SK-N-SH (cell line): Measurements from ENCODE around the gene TFAP2A. TPM values are rescaled to one million over a fixed set of nuclear protein-coding genes. Genes with fewer than 3 reads are reported as not detected.

Source experiments
- CTCF ChIA-PET: fragments of 300-600, 350-600 bp; formaldehyde crosslinking; extraction: SDS; loops from one replicate; lab custom pipeline; 2021; lab: Yijun Ruan, JAX
- POLR2A ChIA-PET: fragments of 350-600 bp; sonication (Branson Sonifier 250); formaldehyde crosslinking; extraction: SDS; loops from one replicate; lab custom pipeline; 2020; ENCODE audit warnings: antibody characterized with exemption, inconsistent platforms; lab: Yijun Ruan, JAX
- DNase-seq: peaks from one replicate; pipeline ENCODE4 v3.0.0; 2012
- H2AFZ ChIP-seq: fragments of 200-600 bp; sonication (generic); 2 replicates; pipeline ENCODE4 v1.8.1; 2016; ENCODE audit warnings: antibody characterized with exemption, mild to moderate bottlenecking, low read depth
- H3F3A ChIP-seq: fragments of 200-600 bp; sonication (generic); replicated peaks from 2 replicates; pipeline ENCODE3; 2016; ENCODE audit warnings: antibody characterized with exemption, mild to moderate bottlenecking; ENCODE audit not compliant: insufficient read depth
- H3K27ac ChIP-seq, 2 experiments: fragments of 200-500 bp in 1 of 2; fragments of 200-600 bp in 1 of 2; sonication (Bioruptor generic) in 1 of 2; sonication (generic), shearing (Covaris generic) in 1 of 2; 2 replicates each; pipeline versions ENCODE4 v1.5.1 to v1.6.1; 2014 to 2016; ENCODE audit warnings: low read depth in 2 of 2, inconsistent platforms in 1 of 2, low read length in 1 of 2, mild to moderate bottlenecking in 1 of 2, mixed read lengths in 1 of 2
- H3K27me3 ChIP-seq: fragments of 200-600 bp; sonication (generic), shearing (Covaris generic); 2 replicates; pipeline ENCODE4 v1.6.1; 2016; ENCODE audit warnings: mixed run types; ENCODE audit not compliant: insufficient read depth
- H3K36me3 ChIP-seq, 2 experiments: fragments of 200-500 bp in 1 of 2; fragments of 200-600 bp in 1 of 2; sonication (Bioruptor generic) in 1 of 2; sonication (generic) in 1 of 2; replicated peaks in 1 of 2; 2 replicates each; pipeline versions ENCODE3 to v1.5.1; 2014 to 2016; ENCODE audit warnings: low read length in 1 of 2, mild to moderate bottlenecking in 1 of 2; ENCODE audit not compliant: insufficient read depth in 2 of 2, control insufficient read depth in 1 of 2
- H3K4me1 ChIP-seq, 2 experiments: fragments of 200-500 bp in 1 of 2; fragments of 200-600 bp in 1 of 2; sonication (Bioruptor generic) in 1 of 2; sonication (generic), shearing (Covaris generic) in 1 of 2; 2 replicates each; pipeline versions ENCODE4 v1.5.1 to v1.6.1; 2014 to 2016; ENCODE audit warnings: low read depth in 1 of 2, low read length in 1 of 2, mixed run types in 1 of 2; ENCODE audit not compliant: insufficient read depth in 2 of 2, control insufficient read depth in 1 of 2
- H3K4me2 ChIP-seq: fragments of 200-600 bp; sonication (generic), shearing (Covaris generic); 2 replicates; pipeline ENCODE4 v1.6.1; 2017; ENCODE audit warnings: mixed run types
- H3K4me3 ChIP-seq, 2 experiments: fragments of 200-500 bp in 1 of 2; fragments of 200-600 bp in 1 of 2; sonication (Bioruptor generic) in 1 of 2; sonication (generic), shearing (Covaris generic) in 1 of 2; 2 replicates each; pipeline versions ENCODE4 v1.5.1 to v1.8.1; 2014 to 2016; ENCODE audit warnings: low read depth in 2 of 2, inconsistent platforms in 1 of 2, low read length in 1 of 2, mild to moderate bottlenecking in 1 of 2, mixed read lengths in 1 of 2, moderate library complexity in 1 of 2
- H3K79me2 ChIP-seq: fragments of 200-600 bp; sonication (generic); 2 replicates; pipeline ENCODE4 v1.8.1; 2017; ENCODE audit warnings: mild to moderate bottlenecking; ENCODE audit not compliant: insufficient read depth
- H3K9ac ChIP-seq: fragments of 200-600 bp; sonication (generic); 2 replicates; pipeline ENCODE4 v1.6.1; 2017; ENCODE audit warnings: mixed run types
- H3K9me2 ChIP-seq: fragments of 200-600 bp; sonication (generic); 2 replicates; pipeline ENCODE4 v1.6.1; 2017; ENCODE audit warnings: mixed run types
- H3K9me3 ChIP-seq: fragments of 200-600 bp; sonication (generic); 2 replicates; pipeline ENCODE4 v1.6.1; 2017; ENCODE audit warnings: mixed run types, mild to moderate bottlenecking, moderate library complexity
- H4K20me1 ChIP-seq: fragments of 200-600 bp; sonication (generic); 2 replicates; pipeline ENCODE4 v1.6.1; 2017; ENCODE audit warnings: mild to moderate bottlenecking, mixed run types; ENCODE audit not compliant: insufficient read depth
- ELF1 ChIP-seq: IDR thresholded peaks from 2 replicates; pipeline ENCODE4 v1.4.0; 2012
- EP300 ChIP-seq, 2 experiments: IDR thresholded peaks; 2 replicates each; pipeline versions ENCODE4 v1.4.0 to v1.6.1; 2012; ENCODE audit warnings: borderline replicate concordance in 1 of 2, low read depth in 1 of 2, low read length in 1 of 2
- FOXJ3 ChIP-seq: sonication (generic); formaldehyde crosslinking; IDR thresholded peaks from 2 replicates; pipeline ENCODE4 v1.5.1; 2020; ENCODE audit warnings: mild to moderate bottlenecking, missing genetic modification reagents
- GATA2 ChIP-seq: sonication (generic); formaldehyde crosslinking; IDR thresholded peaks from 2 replicates; pipeline ENCODE4 v1.5.0; 2020; ENCODE audit warnings: mild to moderate bottlenecking, missing genetic modification reagents
- JUND ChIP-seq: IDR thresholded peaks from 2 replicates; pipeline ENCODE4 v1.4.0; 2012
- NRF1 ChIP-seq: IDR thresholded peaks from 2 replicates; pipeline ENCODE4 v1.6.1; 2012; ENCODE audit warnings: low read depth, mild to moderate bottlenecking, low read length
- RCOR1 ChIP-seq: fragments of 150-350 bp; IDR thresholded peaks from 2 replicates; pipeline ENCODE4 v1.6.1; 2017; ENCODE audit warnings: antibody characterized with exemption, low read length
- RFX5 ChIP-seq: IDR thresholded peaks from 2 replicates; pipeline ENCODE4 v1.6.1; 2012; ENCODE audit warnings: mild to moderate bottlenecking, improper control_type of control experiment, low read length
- RXRA ChIP-seq: IDR thresholded peaks from 2 replicates; pipeline ENCODE4 v1.4.0; 2012; ENCODE audit warnings: low read depth, mild to moderate bottlenecking, borderline replicate concordance
- SIN3A ChIP-seq: IDR thresholded peaks from 2 replicates; pipeline ENCODE4 v1.6.1; 2012; ENCODE audit warnings: low read depth, mild to moderate bottlenecking, low read length, moderate library complexity, borderline replicate concordance
- TAF1 ChIP-seq: IDR thresholded peaks from 2 replicates; pipeline ENCODE4 v1.6.1; 2012; ENCODE audit warnings: low read depth, mild to moderate bottlenecking, low read length, moderate library complexity, borderline replicate concordance
- TCF12 ChIP-seq: IDR thresholded peaks from 2 replicates; pipeline ENCODE4 v1.4.0; 2012
- TEAD4 ChIP-seq: IDR thresholded peaks from 2 replicates; pipeline ENCODE4 v1.4.0; 2012; ENCODE audit warnings: mild to moderate bottlenecking, borderline replicate concordance; ENCODE audit not compliant: insufficient read depth
- YY1 ChIP-seq: IDR thresholded peaks from 2 replicates; pipeline ENCODE4 v1.4.0; 2012; ENCODE audit warnings: low read depth, mild to moderate bottlenecking
- WGBS: methylation state at CpG from one replicate; pipeline ENCODE4 v1.1.6; 2017; ENCODE audit warnings: low lambda C conversion rate; 5-methylcytosine and 5-hydroxymethylcytosine counted together
- polyA plus RNA-seq, 3 experiments: library from polyadenylated mRNA; depleted of rRNA; stranded (reverse); fragments of >200 nt; gene quantifications; 2 replicates each; pipeline ENCODE4 v1.2.3, GENCODE V29; 2012
- TF ChIP-seq, protein P1 (sequence below): IDR thresholded peaks from 2 replicates; pipeline ENCODE4 v1.4.0; 2012; ENCODE audit warnings: low read depth
- TF ChIP-seq, protein P2 (sequence below): fragments of 200-600 bp; sonication (generic); IDR thresholded peaks from 2 replicates; pipeline ENCODE4 v1.6.1; 2017; ENCODE audit warnings: antibody characterized with exemption, mild to moderate bottlenecking, moderate library complexity
- TF ChIP-seq, protein P3 (sequence below): IDR thresholded peaks from 2 replicates; pipeline ENCODE4 v1.6.1; 2012; ENCODE audit warnings: mild to moderate bottlenecking, low read depth, low read length, moderate library complexity
- TF ChIP-seq, protein P4 (sequence below): IDR thresholded peaks from 2 replicates; pipeline ENCODE4; 2012
- TF ChIP-seq, protein P5 (sequence below): IDR thresholded peaks from 2 replicates; pipeline ENCODE4 v1.4.0; 2012; ENCODE audit warnings: low read depth, borderline replicate concordance
- TF ChIP-seq, protein P6 (sequence below): IDR thresholded peaks from 2 replicates; pipeline ENCODE4 v1.4.0; 2012; ENCODE audit warnings: low read depth, borderline replicate concordance

TFAP2A gene
- polyA plus RNA-seq, 1 of the 3 experiments (the other 2 are of a cell fraction), result 0.07 TPM

DNA sequence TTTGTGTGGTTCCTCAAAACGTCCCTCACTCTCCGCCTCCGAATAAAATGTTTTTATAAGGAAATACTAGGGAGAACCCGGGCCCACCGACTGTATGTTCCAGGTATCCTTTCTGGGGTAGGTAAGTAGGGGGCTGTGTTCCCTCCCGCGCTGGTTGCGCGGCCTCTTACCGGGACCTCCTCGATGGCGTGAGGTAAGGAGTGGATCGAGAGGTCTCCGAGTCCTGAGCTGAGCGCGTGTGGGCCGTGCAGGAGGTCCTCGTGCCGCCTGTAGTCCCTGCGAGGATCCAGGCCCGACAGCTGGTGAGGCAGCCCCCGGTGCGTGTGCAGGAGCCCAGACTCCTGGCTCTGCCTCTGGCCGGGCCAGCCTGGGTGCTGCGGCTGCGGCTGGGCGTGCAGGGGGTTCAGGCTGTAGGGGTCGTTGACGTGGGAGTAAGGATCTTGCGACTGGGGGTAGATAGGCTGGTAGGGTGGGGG is 5.1 kb downstream of the TFAP2A start:
- TF ChIP-seq TAF1 (no peak), GATA2 (CRISPR knock-in tag) (no peak), JUND (no peak), RFX5 (no peak), FOXJ3 (no peak), TCF12 (no peak), SIN3A (no peak), NRF1 (no peak), RCOR1 (no peak), EP300 (IDR thresholded peaks at IDR 0.05; ENCODE audit: borderline replicate concordance in 1 of 2, low read depth in 1 of 2, low read length in 1 of 2) (no peak), YY1 (no peak), RXRA (no peak), ELF1 (no peak), TEAD4 (no peak)
- TF ChIP-seq, protein P1, sequence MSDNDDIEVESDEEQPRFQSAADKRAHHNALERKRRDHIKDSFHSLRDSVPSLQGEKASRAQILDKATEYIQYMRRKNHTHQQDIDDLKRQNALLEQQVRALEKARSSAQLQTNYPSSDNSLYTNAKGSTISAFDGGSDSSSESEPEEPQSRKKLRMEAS, result no peak
- TF ChIP-seq, protein P2, sequence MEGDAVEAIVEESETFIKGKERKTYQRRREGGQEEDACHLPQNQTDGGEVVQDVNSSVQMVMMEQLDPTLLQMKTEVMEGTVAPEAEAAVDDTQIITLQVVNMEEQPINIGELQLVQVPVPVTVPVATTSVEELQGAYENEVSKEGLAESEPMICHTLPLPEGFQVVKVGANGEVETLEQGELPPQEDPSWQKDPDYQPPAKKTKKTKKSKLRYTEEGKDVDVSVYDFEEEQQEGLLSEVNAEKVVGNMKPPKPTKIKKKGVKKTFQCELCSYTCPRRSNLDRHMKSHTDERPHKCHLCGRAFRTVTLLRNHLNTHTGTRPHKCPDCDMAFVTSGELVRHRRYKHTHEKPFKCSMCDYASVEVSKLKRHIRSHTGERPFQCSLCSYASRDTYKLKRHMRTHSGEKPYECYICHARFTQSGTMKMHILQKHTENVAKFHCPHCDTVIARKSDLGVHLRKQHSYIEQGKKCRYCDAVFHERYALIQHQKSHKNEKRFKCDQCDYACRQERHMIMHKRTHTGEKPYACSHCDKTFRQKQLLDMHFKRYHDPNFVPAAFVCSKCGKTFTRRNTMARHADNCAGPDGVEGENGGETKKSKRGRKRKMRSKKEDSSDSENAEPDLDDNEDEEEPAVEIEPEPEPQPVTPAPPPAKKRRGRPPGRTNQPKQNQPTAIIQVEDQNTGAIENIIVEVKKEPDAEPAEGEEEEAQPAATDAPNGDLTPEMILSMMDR, result no peak
- TF ChIP-seq, protein P3, sequence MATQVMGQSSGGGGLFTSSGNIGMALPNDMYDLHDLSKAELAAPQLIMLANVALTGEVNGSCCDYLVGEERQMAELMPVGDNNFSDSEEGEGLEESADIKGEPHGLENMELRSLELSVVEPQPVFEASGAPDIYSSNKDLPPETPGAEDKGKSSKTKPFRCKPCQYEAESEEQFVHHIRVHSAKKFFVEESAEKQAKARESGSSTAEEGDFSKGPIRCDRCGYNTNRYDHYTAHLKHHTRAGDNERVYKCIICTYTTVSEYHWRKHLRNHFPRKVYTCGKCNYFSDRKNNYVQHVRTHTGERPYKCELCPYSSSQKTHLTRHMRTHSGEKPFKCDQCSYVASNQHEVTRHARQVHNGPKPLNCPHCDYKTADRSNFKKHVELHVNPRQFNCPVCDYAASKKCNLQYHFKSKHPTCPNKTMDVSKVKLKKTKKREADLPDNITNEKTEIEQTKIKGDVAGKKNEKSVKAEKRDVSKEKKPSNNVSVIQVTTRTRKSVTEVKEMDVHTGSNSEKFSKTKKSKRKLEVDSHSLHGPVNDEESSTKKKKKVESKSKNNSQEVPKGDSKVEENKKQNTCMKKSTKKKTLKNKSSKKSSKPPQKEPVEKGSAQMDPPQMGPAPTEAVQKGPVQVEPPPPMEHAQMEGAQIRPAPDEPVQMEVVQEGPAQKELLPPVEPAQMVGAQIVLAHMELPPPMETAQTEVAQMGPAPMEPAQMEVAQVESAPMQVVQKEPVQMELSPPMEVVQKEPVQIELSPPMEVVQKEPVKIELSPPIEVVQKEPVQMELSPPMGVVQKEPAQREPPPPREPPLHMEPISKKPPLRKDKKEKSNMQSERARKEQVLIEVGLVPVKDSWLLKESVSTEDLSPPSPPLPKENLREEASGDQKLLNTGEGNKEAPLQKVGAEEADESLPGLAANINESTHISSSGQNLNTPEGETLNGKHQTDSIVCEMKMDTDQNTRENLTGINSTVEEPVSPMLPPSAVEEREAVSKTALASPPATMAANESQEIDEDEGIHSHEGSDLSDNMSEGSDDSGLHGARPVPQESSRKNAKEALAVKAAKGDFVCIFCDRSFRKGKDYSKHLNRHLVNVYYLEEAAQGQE, result no peak
- TF ChIP-seq, protein P4, sequence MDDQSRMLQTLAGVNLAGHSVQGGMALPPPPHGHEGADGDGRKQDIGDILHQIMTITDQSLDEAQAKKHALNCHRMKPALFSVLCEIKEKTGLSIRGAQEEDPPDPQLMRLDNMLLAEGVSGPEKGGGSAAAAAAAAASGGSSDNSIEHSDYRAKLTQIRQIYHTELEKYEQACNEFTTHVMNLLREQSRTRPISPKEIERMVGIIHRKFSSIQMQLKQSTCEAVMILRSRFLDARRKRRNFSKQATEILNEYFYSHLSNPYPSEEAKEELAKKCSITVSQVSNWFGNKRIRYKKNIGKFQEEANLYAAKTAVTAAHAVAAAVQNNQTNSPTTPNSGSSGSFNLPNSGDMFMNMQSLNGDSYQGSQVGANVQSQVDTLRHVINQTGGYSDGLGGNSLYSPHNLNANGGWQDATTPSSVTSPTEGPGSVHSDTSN, result no peak
- TF ChIP-seq, protein P5, sequence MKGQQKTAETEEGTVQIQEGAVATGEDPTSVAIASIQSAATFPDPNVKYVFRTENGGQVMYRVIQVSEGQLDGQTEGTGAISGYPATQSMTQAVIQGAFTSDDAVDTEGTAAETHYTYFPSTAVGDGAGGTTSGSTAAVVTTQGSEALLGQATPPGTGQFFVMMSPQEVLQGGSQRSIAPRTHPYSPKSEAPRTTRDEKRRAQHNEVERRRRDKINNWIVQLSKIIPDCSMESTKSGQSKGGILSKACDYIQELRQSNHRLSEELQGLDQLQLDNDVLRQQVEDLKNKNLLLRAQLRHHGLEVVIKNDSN, result no peak
- TF ChIP-seq, protein P6, sequence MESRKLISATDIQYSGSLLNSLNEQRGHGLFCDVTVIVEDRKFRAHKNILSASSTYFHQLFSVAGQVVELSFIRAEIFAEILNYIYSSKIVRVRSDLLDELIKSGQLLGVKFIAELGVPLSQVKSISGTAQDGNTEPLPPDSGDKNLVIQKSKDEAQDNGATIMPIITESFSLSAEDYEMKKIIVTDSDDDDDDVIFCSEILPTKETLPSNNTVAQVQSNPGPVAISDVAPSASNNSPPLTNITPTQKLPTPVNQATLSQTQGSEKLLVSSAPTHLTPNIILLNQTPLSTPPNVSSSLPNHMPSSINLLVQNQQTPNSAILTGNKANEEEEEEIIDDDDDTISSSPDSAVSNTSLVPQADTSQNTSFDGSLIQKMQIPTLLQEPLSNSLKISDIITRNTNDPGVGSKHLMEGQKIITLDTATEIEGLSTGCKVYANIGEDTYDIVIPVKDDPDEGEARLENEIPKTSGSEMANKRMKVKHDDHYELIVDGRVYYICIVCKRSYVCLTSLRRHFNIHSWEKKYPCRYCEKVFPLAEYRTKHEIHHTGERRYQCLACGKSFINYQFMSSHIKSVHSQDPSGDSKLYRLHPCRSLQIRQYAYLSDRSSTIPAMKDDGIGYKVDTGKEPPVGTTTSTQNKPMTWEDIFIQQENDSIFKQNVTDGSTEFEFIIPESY, result no peak
- no peaks in the 10 kb centered on the region for H4K20me1 ChIP-seq
- no peaks in the 10 kb centered on the region for H3K79me2 ChIP-seq
- H3K9me3 ChIP-seq, result no peaks in the 10 kb centered on the region
- peaks cover 20% of the 10 kb centered on the region for H3F3A ChIP-seq
- POLR2A ChIA-PET, result no interaction called here
- H3K27me3 ChIP-seq, result peaks cover 75% of the 10 kb centered on the region
- H3K36me3 ChIP-seq, result no peaks in the 10 kb centered on the region
- peaks cover 0 to 2% of the 10 kb centered on the region in 2 experiments; a peak in 1 of 4 replicates for H3K4me1 ChIP-seq
- CTCF ChIA-PET, result interaction anchor here (1.3 kb wide), 1 partner anchor 20 kb away, joined by 3 read pairs; no protein-coding TSS in a partner anchor
- no peak overlapping the region for H3K9ac ChIP-seq
- H3K4me2 ChIP-seq, result no peak overlapping the region
- no peak for DNase-seq
- no peak overlapping the region for H2AFZ ChIP-seq
- H3K9me2 ChIP-seq, result no peaks in the 10 kb centered on the region
- H3K27ac ChIP-seq, result no peak overlapping the region
- 39% methylated on average over 15 of the region's 30 CpGs for WGBS
- no peak overlapping the region for H3K4me3 ChIP-seq
